Measurements from ENCODE around the gene ASF1A. TPM values are rescaled to one million over a fixed set of nuclear protein-coding genes. Genes with fewer than 3 reads are reported as not detected.

The ASF1A gene
- total RNA-seq, 1 experiment from 2014 or later, result 69.6 TPM

- POLR2A ChIA-PET (ENCODE audit: low non-redundant PET), result no interaction called here
- TF ChIP-seq EZH2 (IDR thresholded peaks at IDR 0.05; ENCODE audit: borderline replicate concordance, low read depth, low read length, poor library complexity, severe bottlenecking), result no peak
- TF ChIP-seq CTCF (conservative IDR thresholded peaks at IDR 0.05; ENCODE audit: low read depth, low read length), result no peak
- intact Hi-C loops (cut with micrococcal nuclease; ENCODE audit: unreplicated experiment), result no loop called here
- Histone ChIP-seq H3K9me3 (ENCODE audit: low read depth, low read length, poor library complexity, severe bottlenecking) (no peaks in the 10 kb centered on the region), H3K27ac (ENCODE audit: low read depth, low read length, poor library complexity, severe bottlenecking) (no peak overlapping the region), H3K27me3 (replicated peaks; ENCODE audit: insufficient read depth, low read depth, low read length, poor library complexity) (no peaks in the 10 kb centered on the region), H3K36me3 (ENCODE audit: insufficient read depth, low read length, poor library complexity, severe bottlenecking) (no peaks in the 10 kb centered on the region), H3K4me3 (ENCODE audit: low read depth, low read length, poor library complexity, severe bottlenecking) (no peak overlapping the region), H3K4me1 (ENCODE audit: insufficient read depth, low read length, poor library complexity, severe bottlenecking) (no peaks in the 10 kb centered on the region)
- DNase-seq (ENCODE audit: low spot score), result no peak
- no TSS peak for BruUV-seq (replicated peaks)
- CTCF ChIA-PET, result no interaction called here
Measured at GRCh38 chr6:118872726-118873125, 21.2 kb upstream of the ASF1A start.

- CTCF ChIA-PET, result no interaction called here
- BruUV-seq (replicated peaks), result no TSS peak
- Histone ChIP-seq H3K27me3 (replicated peaks; ENCODE audit: insufficient read depth, low read depth, low read length, poor library complexity) (no peaks in the 10 kb centered on the region), H3K4me3 (ENCODE audit: low read depth, low read length, poor library complexity, severe bottlenecking) (no peak overlapping the region), H3K27ac (ENCODE audit: low read depth, low read length, poor library complexity, severe bottlenecking) (no peak overlapping the region), H3K4me1 (ENCODE audit: insufficient read depth, low read length, poor library complexity, severe bottlenecking) (no peaks in the 10 kb centered on the region), H3K9me3 (ENCODE audit: low read depth, low read length, poor library complexity, severe bottlenecking) (no peaks in the 10 kb centered on the region), H3K36me3 (ENCODE audit: insufficient read depth, low read length, poor library complexity, severe bottlenecking) (no peaks in the 10 kb centered on the region)
- DNase-seq (ENCODE audit: low spot score), result no peak
- no peak for TF ChIP-seq EZH2 (IDR thresholded peaks at IDR 0.05; ENCODE audit: borderline replicate concordance, low read depth, low read length, poor library complexity, severe bottlenecking)
- TF ChIP-seq CTCF (conservative IDR thresholded peaks at IDR 0.05; ENCODE audit: low read depth, low read length), result no peak
- POLR2A ChIA-PET (ENCODE audit: low non-redundant PET), result no interaction called here
- intact Hi-C loops (cut with micrococcal nuclease; ENCODE audit: unreplicated experiment), result no loop called here
Measured at GRCh38 chr6:118873239-118873638, 20.7 kb upstream of the ASF1A start.

GRCh38 chr6:118875672-118876071 is 18.3 kb upstream of the ASF1A start:
- no peaks in the 10 kb centered on the region for H3K27me3 ChIP-seq (replicated peaks; ENCODE audit: insufficient read depth, low read depth, low read length, poor library complexity)
- H3K27ac ChIP-seq (ENCODE audit: low read depth, low read length, poor library complexity, severe bottlenecking), result no peak overlapping the region
- CTCF ChIA-PET, result no interaction called here
- H3K9me3 ChIP-seq (ENCODE audit: low read depth, low read length, poor library complexity, severe bottlenecking), result no peaks in the 10 kb centered on the region
- POLR2A ChIA-PET (ENCODE audit: low non-redundant PET), result no interaction called here
- TF ChIP-seq CTCF (conservative IDR thresholded peaks at IDR 0.05; ENCODE audit: low read depth, low read length) (no peak), EZH2 (IDR thresholded peaks at IDR 0.05; ENCODE audit: borderline replicate concordance, low read depth, low read length, poor library complexity, severe bottlenecking) (no peak)
- intact Hi-C loops (cut with micrococcal nuclease; ENCODE audit: unreplicated experiment), result no loop called here
- no peaks in the 10 kb centered on the region for H3K36me3 ChIP-seq (ENCODE audit: insufficient read depth, low read length, poor library complexity, severe bottlenecking)
- H3K4me1 ChIP-seq (ENCODE audit: insufficient read depth, low read length, poor library complexity, severe bottlenecking), result no peaks in the 10 kb centered on the region
- no peak overlapping the region for H3K4me3 ChIP-seq (ENCODE audit: low read depth, low read length, poor library complexity, severe bottlenecking)
- no TSS peak for BruUV-seq (replicated peaks)
- no peak for DNase-seq (ENCODE audit: low spot score)
